NT2/D1 (cell line): Measurements from ENCODE around the gene CD248.

ENCODE experiments used
- DNase-seq: peaks from one replicate; pipeline ENCODE4 v3.0.0-alpha.2; 2011; ENCODE audit warnings: low read depth, low spot score
- H3K27me3 ChIP-seq: 2 replicates; pipeline ENCODE4 v1.6.0; 2011; ENCODE audit warnings: mild to moderate bottlenecking; ENCODE audit not compliant: insufficient read length, insufficient read depth
- H3K36me3 ChIP-seq: 2 replicates; pipeline ENCODE4 v1.6.1; 2011; ENCODE audit warnings: mild to moderate bottlenecking, low read length, mixed read lengths; ENCODE audit not compliant: insufficient read depth, insufficient read length
- H3K4me1 ChIP-seq: 2 replicates; pipeline ENCODE4 v1.5.1; 2011; ENCODE audit not compliant: insufficient read depth, insufficient read length
- H3K4me3 ChIP-seq: 2 replicates; pipeline ENCODE4 v1.5.1; 2011; ENCODE audit warnings: low read depth; ENCODE audit not compliant: insufficient read length
- H3K9ac ChIP-seq: 2 replicates; pipeline ENCODE4 v1.6.0; 2011; ENCODE audit warnings: low read depth; ENCODE audit not compliant: insufficient read length
- H3K9me3 ChIP-seq: 2 replicates; pipeline ENCODE4 v1.5.1; 2011; ENCODE audit warnings: mild to moderate bottlenecking, low read length; ENCODE audit not compliant: insufficient read depth
- SUZ12 ChIP-seq: IDR thresholded peaks from 2 replicates; pipeline ENCODE4 v1.6.1; 2011; ENCODE audit not compliant: insufficient read length, insufficient read depth; ENCODE audit errors: extremely low read depth
- YY1 ChIP-seq: IDR thresholded peaks from 2 replicates; pipeline ENCODE4 v1.6.1; 2011; ENCODE audit not compliant: insufficient read length, insufficient read depth
- ZNF274 ChIP-seq: IDR thresholded peaks from 2 replicates; pipeline ENCODE4 v1.6.1; 2011; ENCODE audit warnings: mild to moderate bottlenecking, low read depth, low read length

CD248 gene

GRCh38 chr11:66328302-66329144 is 11.7 kb upstream of the CD248 start:
- Histone ChIP-seq H3K9ac (peak overlapping the region; percentile 53), H3K9me3 (no peaks in the 10 kb centered on the region), H3K4me3 (no peak overlapping the region), H3K4me1 (peaks cover 37% of the 10 kb centered on the region), H3K27me3 (no peaks in the 10 kb centered on the region), H3K36me3 (peaks cover 28% of the 10 kb centered on the region)
- no peak for DNase-seq
- TF ChIP-seq SUZ12 (no peak), ZNF274 (no peak), YY1 (no peak)

- Histone ChIP-seq H3K9ac (peak overlapping the region; percentile 53), H3K36me3 (peaks cover 22% of the 10 kb centered on the region), H3K27me3 (no peaks in the 10 kb centered on the region), H3K9me3 (no peaks in the 10 kb centered on the region), H3K4me3 (no peak overlapping the region), H3K4me1 (peaks cover 37% of the 10 kb centered on the region)
- no peak for TF ChIP-seq ZNF274
- no peak for TF ChIP-seq SUZ12
- no peak for TF ChIP-seq YY1
- DNase-seq: no peak
These were observed 11.1 kb upstream of the CD248 start for GRCh38 chr11:66328031-66328301.

- Histone ChIP-seq H3K9me3 (no peaks in the 10 kb centered on the region), H3K9ac (peak overlapping the region; percentile 53), H3K27me3 (no peaks in the 10 kb centered on the region), H3K4me3 (no peak overlapping the region), H3K4me1 (peaks cover 37% of the 10 kb centered on the region), H3K36me3 (peaks cover 17% of the 10 kb centered on the region)
- TF ChIP-seq ZNF274 (no peak), SUZ12 (no peak)
- no peak for DNase-seq
These were observed 10.6 kb upstream of the CD248 start for GRCh38 chr11:66327171-66328030.

- H3K9ac ChIP-seq: peak overlapping the region; percentile 53
These were observed 9.6 kb upstream of the CD248 start for GRCh38 chr11:66326261-66327111.

GRCh38 chr11:66325263-66325671 is 8.4 kb upstream of the CD248 start:
- TF ChIP-seq YY1: no peak
- no peak for TF ChIP-seq ZNF274
- TF ChIP-seq SUZ12: no peak
- peaks cover 37% of the 10 kb centered on the region for H3K4me1 ChIP-seq

More at GRCh38 chr11:66326261-66327111, 9.6 kb upstream of the CD248 start:
- H3K27me3 ChIP-seq: no peaks in the 10 kb centered on the region
- H3K9me3 ChIP-seq: no peaks in the 10 kb centered on the region
- DNase-seq: no peak
- peaks cover 7% of the 10 kb centered on the region for H3K36me3 ChIP-seq
- no peak overlapping the region for H3K4me3 ChIP-seq
- peaks cover 37% of the 10 kb centered on the region for H3K4me1 ChIP-seq
- no peak for TF ChIP-seq YY1
- no peak for TF ChIP-seq ZNF274
- no peak for TF ChIP-seq SUZ12

DNA sequence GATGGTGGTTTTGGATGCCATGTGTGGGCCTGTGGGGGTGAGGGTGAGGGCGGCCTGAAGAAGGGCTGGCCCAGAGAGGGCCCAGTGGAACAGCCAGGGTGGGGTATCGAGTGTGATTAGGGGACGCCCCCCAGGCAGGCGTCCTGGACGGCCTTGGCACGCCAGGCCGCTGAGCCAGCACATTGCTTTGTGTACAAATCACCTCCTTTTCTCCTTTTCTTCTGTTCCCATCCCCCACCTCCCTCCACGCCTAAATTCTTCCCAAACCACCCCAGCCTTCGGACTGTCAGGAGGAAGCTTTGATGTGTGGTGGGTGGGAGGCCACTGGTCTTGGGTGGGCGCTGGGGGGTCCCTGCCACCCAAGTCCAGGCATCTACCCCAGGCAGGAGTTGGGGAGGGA is 7.8 kb upstream of the CD248 start:
- no peaks in the 10 kb centered on the region for H3K36me3 ChIP-seq
- no peaks in the 10 kb centered on the region for H3K27me3 ChIP-seq
- peaks cover 37% of the 10 kb centered on the region for H3K4me1 ChIP-seq
- no peak for DNase-seq
- peak overlapping the region; percentile 61 for H3K9ac ChIP-seq
- TF ChIP-seq ZNF274: no peak
- no peak for TF ChIP-seq SUZ12
- no peaks in the 10 kb centered on the region for H3K9me3 ChIP-seq
- H3K4me3 ChIP-seq: no peak overlapping the region

More at GRCh38 chr11:66325263-66325671, 8.4 kb upstream of the CD248 start:
- H3K4me3 ChIP-seq: no peak overlapping the region
- no peak for DNase-seq
- H3K27me3 ChIP-seq: no peaks in the 10 kb centered on the region
- no peaks in the 10 kb centered on the region for H3K9me3 ChIP-seq
- H3K9ac ChIP-seq: peak overlapping the region; percentile 61
- H3K36me3 ChIP-seq: no peaks in the 10 kb centered on the region

DNA sequence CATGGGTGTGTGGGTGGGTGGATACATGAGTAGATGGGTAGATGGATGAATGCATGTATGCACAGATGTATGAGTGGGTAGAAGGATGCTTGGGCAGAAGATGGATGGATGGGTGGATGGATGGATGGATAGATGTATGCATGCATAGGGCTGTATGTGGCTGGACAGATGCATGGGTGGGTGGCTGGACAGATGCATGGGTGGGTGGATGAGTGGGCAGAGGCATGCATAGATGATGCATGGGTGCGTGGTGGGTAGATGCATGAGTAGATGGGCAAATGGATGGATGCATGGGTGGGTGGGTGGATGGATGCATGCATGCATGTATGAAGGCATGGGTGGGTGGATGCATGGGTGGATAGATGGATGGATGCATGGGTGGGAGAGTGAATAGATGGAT is 6.8 kb upstream of the CD248 start:
- TF ChIP-seq ZNF274 (no peak), SUZ12 (no peak), YY1 (no peak)
- DNase-seq: no peak
- Histone ChIP-seq H3K4me1 (peaks cover 41% of the 10 kb centered on the region), H3K9ac (no peak overlapping the region), H3K4me3 (no peak overlapping the region), H3K36me3 (no peaks in the 10 kb centered on the region), H3K9me3 (peaks cover 10% of the 10 kb centered on the region; the same call in 1 of the 2 replicates), H3K27me3 (no peaks in the 10 kb centered on the region)
